Astrocyte (in vitro differentiated cells and primary cell): ENCODE data around the gene UGT1A10. TPM values are rescaled to one million over a fixed set of nuclear protein-coding genes. Genes with fewer than 3 reads are reported as not detected.

Experiments
- DNase-seq: peaks from one replicate; pipeline ENCODE4 v3.0.0-alpha.2; 2010; ENCODE audit warnings: low read depth
- FAIRE-seq: peaks from 2 replicates; lab custom pipeline; 2011; peaks lifted over from hg19 to GRCh38; lab: Jason Lieb, UNC
- H2AFZ ChIP-seq: 2 replicates; pipeline ENCODE4 v1.6.0; 2012; ENCODE audit warnings: low read depth, low read length, inconsistent platforms
- H3K27ac ChIP-seq: 2 replicates; pipeline ENCODE4 v1.5.1; 2011; ENCODE audit warnings: low read depth, low read length, inconsistent platforms
- H3K27me3 ChIP-seq: 2 replicates; pipeline ENCODE4 v1.6.0; 2011; ENCODE audit warnings: low read length, inconsistent platforms; ENCODE audit not compliant: insufficient read depth
- H3K36me3 ChIP-seq: 2 replicates; pipeline ENCODE4 v1.5.1; 2011; ENCODE audit warnings: low read length, inconsistent platforms; ENCODE audit not compliant: insufficient read depth
- H3K4me1 ChIP-seq: 2 replicates; pipeline ENCODE4 v1.5.1; 2011; ENCODE audit warnings: low read length, inconsistent platforms; ENCODE audit not compliant: insufficient read depth
- H3K4me2 ChIP-seq: 2 replicates; pipeline ENCODE4 v1.6.0; 2012; ENCODE audit warnings: low read length, inconsistent platforms
- H3K4me3 ChIP-seq: 2 replicates; pipeline ENCODE4 v1.5.1; 2011; ENCODE audit warnings: low read depth, mild to moderate bottlenecking, low read length, inconsistent platforms; ENCODE audit not compliant: insufficient read depth
- H3K79me2 ChIP-seq: 2 replicates; pipeline ENCODE4 v1.6.0; 2012; ENCODE audit warnings: mild to moderate bottlenecking, low read length, inconsistent platforms; ENCODE audit not compliant: insufficient read depth
- H3K9ac ChIP-seq: 2 replicates; pipeline ENCODE4 v1.6.0; 2012; ENCODE audit warnings: mild to moderate bottlenecking, low read length, inconsistent platforms
- H3K9me3 ChIP-seq: 2 replicates; pipeline ENCODE4 v1.5.1; 2012; ENCODE audit warnings: low read depth, mild to moderate bottlenecking, low read length, inconsistent platforms; ENCODE audit not compliant: insufficient read depth
- H4K20me1 ChIP-seq: 2 replicates; pipeline ENCODE4 v1.6.0; 2012; ENCODE audit warnings: low read length, inconsistent platforms; ENCODE audit not compliant: insufficient read depth
- H3K27ac Mint-ChIP-seq: one replicate; pipeline ENCODE4 v1.8.0; 2021; ENCODE audit warnings: mild to moderate bottlenecking, mixed read lengths; ENCODE audit not compliant: unreplicated experiment
- H3K27me3 Mint-ChIP-seq: one replicate; pipeline ENCODE4 v1.8.0; 2021; ENCODE audit warnings: low read depth, mixed read lengths; ENCODE audit not compliant: unreplicated experiment
- H3K36me3 Mint-ChIP-seq: one replicate; pipeline ENCODE4 v1.8.0; 2021; ENCODE audit warnings: low read depth, mixed read lengths; ENCODE audit not compliant: unreplicated experiment
- H3K4me1 Mint-ChIP-seq: one replicate; pipeline ENCODE4 v1.8.0; 2021; ENCODE audit warnings: low read depth, mixed read lengths; ENCODE audit not compliant: unreplicated experiment
- H3K4me3 Mint-ChIP-seq: one replicate; pipeline ENCODE4 v1.8.0; 2021; ENCODE audit warnings: mild to moderate bottlenecking, moderate library complexity, mixed read lengths; ENCODE audit not compliant: unreplicated experiment
- H3K9me3 Mint-ChIP-seq: one replicate; pipeline ENCODE4 v1.8.0; 2021; ENCODE audit warnings: mild to moderate bottlenecking, mixed read lengths; ENCODE audit not compliant: unreplicated experiment
- CTCF ChIP-seq: IDR thresholded peaks from 2 replicates; pipeline ENCODE4 v1.5.1; 2011; ENCODE audit warnings: low read depth, mild to moderate bottlenecking, inconsistent platforms, low read length, moderate library complexity; ENCODE audit not compliant: insufficient read depth
- EZH2 ChIP-seq: IDR thresholded peaks from 2 replicates; pipeline ENCODE4 v1.6.1; 2012; ENCODE audit warnings: mild to moderate bottlenecking, low read length, inconsistent platforms; ENCODE audit not compliant: insufficient read depth
- total RNA-seq: library from RNA; stranded (reverse); gene quantifications from 2 replicates; pipeline ENCODE4 v1.2.1, GENCODE V29; 2021

Gene UGT1A10
- total RNA-seq, 1 donor from 2014 or later, result not detected

GRCh38 chr2:233650981-233651380 lies 14.7 kb downstream of the UGT1A10 start:
- H2AFZ ChIP-seq, result no peak overlapping the region
- H3K9me3 Mint-ChIP-seq, result peaks cover 3% of the 10 kb centered on the region
- H3K36me3 Mint-ChIP-seq, result no peaks in the 10 kb centered on the region
- DNase-seq (no peak), FAIRE-seq (no peak)
- no peak overlapping the region for H3K4me3 ChIP-seq
- no peaks in the 10 kb centered on the region for H4K20me1 ChIP-seq
- no peak overlapping the region for H3K27ac ChIP-seq
- H3K27me3 ChIP-seq, result no peaks in the 10 kb centered on the region
- TF ChIP-seq EZH2 (no peak), CTCF (no peak)
- H3K27ac Mint-ChIP-seq, result no peak overlapping the region
- H3K4me3 Mint-ChIP-seq, result no peak overlapping the region
- H3K79me2 ChIP-seq, result no peaks in the 10 kb centered on the region
- H3K4me1 ChIP-seq, result no peaks in the 10 kb centered on the region
- H3K9me3 ChIP-seq, result no peaks in the 10 kb centered on the region
- H3K27me3 Mint-ChIP-seq, result peaks cover 7% of the 10 kb centered on the region
- no peaks in the 10 kb centered on the region for H3K4me1 Mint-ChIP-seq
- no peak overlapping the region for H3K4me2 ChIP-seq
- no peak overlapping the region for H3K9ac ChIP-seq
- H3K36me3 ChIP-seq, result no peaks in the 10 kb centered on the region

GRCh38 chr2:233651430-233651829 lies 15.2 kb downstream of the UGT1A10 start:
- no peak overlapping the region for H3K4me2 ChIP-seq
- no peak overlapping the region for H3K27ac Mint-ChIP-seq
- no peaks in the 10 kb centered on the region for H3K4me1 ChIP-seq
- FAIRE-seq (no peak), DNase-seq (no peak)
- H3K36me3 Mint-ChIP-seq, result no peaks in the 10 kb centered on the region
- H3K27ac ChIP-seq, result no peak overlapping the region
- H3K36me3 ChIP-seq, result no peaks in the 10 kb centered on the region
- TF ChIP-seq EZH2, result no peak
- no peak for TF ChIP-seq CTCF
- H3K4me3 Mint-ChIP-seq, result no peak overlapping the region
- no peaks in the 10 kb centered on the region for H3K4me1 Mint-ChIP-seq
- peaks cover 7% of the 10 kb centered on the region for H3K27me3 Mint-ChIP-seq
- no peaks in the 10 kb centered on the region for H3K9me3 ChIP-seq
- no peak overlapping the region for H2AFZ ChIP-seq
- peaks cover 2% of the 10 kb centered on the region for H3K9me3 Mint-ChIP-seq
- H3K4me3 ChIP-seq, result no peak overlapping the region
- no peaks in the 10 kb centered on the region for H3K27me3 ChIP-seq
- no peaks in the 10 kb centered on the region for H4K20me1 ChIP-seq
- H3K79me2 ChIP-seq, result no peaks in the 10 kb centered on the region
- H3K9ac ChIP-seq, result no peak overlapping the region

- H3K4me3 ChIP-seq, result no peak overlapping the region
- H3K36me3 ChIP-seq, result no peaks in the 10 kb centered on the region
- H2AFZ ChIP-seq, result no peak overlapping the region
- H3K27me3 Mint-ChIP-seq, result peaks cover 11% of the 10 kb centered on the region
- FAIRE-seq (no peak), DNase-seq (no peak)
- no peaks in the 10 kb centered on the region for H3K36me3 Mint-ChIP-seq
- H3K9me3 Mint-ChIP-seq, result peaks cover 1% of the 10 kb centered on the region
- no peaks in the 10 kb centered on the region for H3K4me1 Mint-ChIP-seq
- no peaks in the 10 kb centered on the region for H3K79me2 ChIP-seq
- H3K4me2 ChIP-seq, result no peak overlapping the region
- no peaks in the 10 kb centered on the region for H3K4me1 ChIP-seq
- H3K4me3 Mint-ChIP-seq, result no peak overlapping the region
- H4K20me1 ChIP-seq, result no peaks in the 10 kb centered on the region
- no peak overlapping the region for H3K27ac ChIP-seq
- H3K9ac ChIP-seq, result no peak overlapping the region
- H3K27me3 ChIP-seq, result no peaks in the 10 kb centered on the region
- no peak for TF ChIP-seq EZH2
- TF ChIP-seq CTCF, result no peak
- no peaks in the 10 kb centered on the region for H3K9me3 ChIP-seq
- no peak overlapping the region for H3K27ac Mint-ChIP-seq
These were observed 18.3 kb downstream of the UGT1A10 start for GRCh38 chr2:233654501-233654900.
